HEK293 (cell line): ENCODE results near the gene CUL1.
A peak's percentile ranks its signal among the peaks of the same experiment; 100 is the strongest.

Experiments
- CTCF ChIA-PET: fragments of 350-600 bp; formaldehyde crosslinking; extraction: SDS; loops from one replicate; lab custom pipeline; 2021; ENCODE audit warnings: antibody characterized with exemption; lab: Yijun Ruan, JAX
- POLR2A ChIA-PET: fragments of 300-600 bp; formaldehyde crosslinking; extraction: SDS; loops from one replicate; lab custom pipeline; 2020; ENCODE audit warnings: antibody characterized with exemption, inconsistent platforms; lab: Yijun Ruan, JAX
- H3K27ac ChIP-seq: fragments of 200-500 bp; sonication (Bioruptor generic); 2 replicates; pipeline ENCODE4 v1.5.1; 2014; ENCODE audit warnings: low read depth, low read length, control low read depth, inconsistent platforms; ENCODE audit errors: extremely low read depth
- H3K36me3 ChIP-seq, 2 experiments: fragments of 200-500 bp in 1 of 2; sonication (Bioruptor generic) in 1 of 2; 1 replicate in 1 of 2; 2 replicates in 1 of 2; pipeline ENCODE4 v1.5.1; 2014 to 2017; ENCODE audit warnings: inconsistent platforms in 2 of 2, low read length in 2 of 2; ENCODE audit not compliant: control insufficient read depth in 2 of 2, insufficient read depth in 1 of 2
- H3K4me1 ChIP-seq: fragments of 200-500 bp; sonication (Bioruptor generic); 2 replicates; pipeline ENCODE4 v1.5.1; 2014; ENCODE audit warnings: mild to moderate bottlenecking, low read length, inconsistent platforms; ENCODE audit not compliant: control insufficient read depth, insufficient read depth
- H3K4me3 ChIP-seq: 2 replicates; pipeline ENCODE4 v1.5.1; 2011; ENCODE audit warnings: low read depth, mild to moderate bottlenecking, control low read depth, low read length, moderate library complexity
- H3K9me3 ChIP-seq: fragments of 200-500 bp; sonication (Bioruptor generic); 2 replicates; pipeline ENCODE4 v1.5.1; 2014; ENCODE audit warnings: low read depth, low read length, inconsistent platforms; ENCODE audit not compliant: control insufficient read depth, insufficient read depth
- FEZF1 ChIP-seq: fragments of 450-650 bp; formaldehyde crosslinking; IDR thresholded peaks from 2 replicates; pipeline ENCODE4 v1.5.1; 2016; ENCODE audit warnings: missing biosample characterization, missing genetic modification characterization
- OSR2 ChIP-seq: fragments of 450-650 bp; formaldehyde crosslinking; IDR thresholded peaks from 2 replicates; pipeline ENCODE4 v1.5.1; 2016; ENCODE audit warnings: missing biosample characterization, missing genetic modification characterization
- PRDM1 ChIP-seq: fragments of 450-650 bp; formaldehyde crosslinking; IDR thresholded peaks from 2 replicates; pipeline ENCODE4; 2016; ENCODE audit warnings: missing biosample characterization, missing genetic modification characterization
- SALL2 ChIP-seq: fragments of 450-650 bp; formaldehyde crosslinking; IDR thresholded peaks from 2 replicates; pipeline ENCODE4 v1.5.0; 2017; ENCODE audit warnings: missing biosample characterization, mild to moderate bottlenecking, missing genetic modification characterization, borderline replicate concordance
- SCRT1 ChIP-seq: fragments of 450-650 bp; formaldehyde crosslinking; IDR thresholded peaks from 2 replicates; pipeline ENCODE4 v1.5.1; 2016; ENCODE audit warnings: missing biosample characterization, missing genetic modification characterization, borderline replicate concordance
- SP7 ChIP-seq: fragments of 450-650 bp; formaldehyde crosslinking; IDR thresholded peaks from 2 replicates; pipeline ENCODE4 v1.5.1; 2016; ENCODE audit warnings: missing biosample characterization, missing genetic modification characterization
- ZBTB44 ChIP-seq: fragments of 450-650 bp; IDR thresholded peaks from 2 replicates; pipeline ENCODE4 v1.5.1; 2018; ENCODE audit warnings: missing biosample characterization, mild to moderate bottlenecking, missing genetic modification characterization
- ZNF23 ChIP-seq: fragments of 450-650 bp; formaldehyde crosslinking; IDR thresholded peaks from 2 replicates; pipeline ENCODE4 v1.5.1; 2016; ENCODE audit warnings: missing biosample characterization, missing genetic modification characterization, borderline replicate concordance
- ZNF26 ChIP-seq: fragments of 450-650 bp; formaldehyde crosslinking; IDR thresholded peaks from 2 replicates; pipeline ENCODE4 v1.5.1; 2016; ENCODE audit warnings: missing biosample characterization, missing genetic modification characterization
- ZNF266 ChIP-seq: fragments of 450-650 bp; formaldehyde crosslinking; IDR thresholded peaks from 2 replicates; pipeline ENCODE4 v1.5.1; 2016; ENCODE audit warnings: missing biosample characterization, missing genetic modification characterization, low read depth
- ZNF302 ChIP-seq: fragments of 450-650 bp; formaldehyde crosslinking; IDR thresholded peaks from 2 replicates; pipeline ENCODE4 v1.5.1; 2016; ENCODE audit warnings: missing biosample characterization, missing genetic modification characterization, low read depth
- ZNF37A ChIP-seq: fragments of 450-650 bp; IDR thresholded peaks from 2 replicates; pipeline ENCODE4 v1.5.1; 2018; ENCODE audit warnings: missing biosample characterization, missing genetic modification characterization
- ZNF449 ChIP-seq: fragments of 450-650 bp; formaldehyde crosslinking; IDR thresholded peaks from 2 replicates; pipeline ENCODE4 v1.5.1; 2017; ENCODE audit warnings: missing biosample characterization, mild to moderate bottlenecking, missing genetic modification characterization, moderate library complexity
- ZNF473 ChIP-seq: fragments of 450-650 bp; formaldehyde crosslinking; IDR thresholded peaks from 2 replicates; pipeline ENCODE4 v1.5.1; 2017; ENCODE audit warnings: missing biosample characterization, missing genetic modification characterization
- ZNF585B ChIP-seq: fragments of 450-650 bp; formaldehyde crosslinking; IDR thresholded peaks from 2 replicates; pipeline ENCODE4 v1.5.1; 2016; ENCODE audit warnings: missing biosample characterization, missing genetic modification characterization
- ZNF596 ChIP-seq: fragments of 450-650 bp; IDR thresholded peaks from 2 replicates; pipeline ENCODE4 v1.5.0; 2018; ENCODE audit warnings: missing biosample characterization, mild to moderate bottlenecking, missing genetic modification characterization, moderate library complexity
- ZNF600 ChIP-seq: fragments of 450-650 bp; formaldehyde crosslinking; IDR thresholded peaks from 2 replicates; pipeline ENCODE4 v1.5.1; 2016; ENCODE audit warnings: missing biosample characterization, missing genetic modification characterization
- ZNF664 ChIP-seq: fragments of 450-650 bp; formaldehyde crosslinking; IDR thresholded peaks from 2 replicates; pipeline ENCODE4 v1.5.1; 2016; ENCODE audit warnings: missing biosample characterization, missing genetic modification characterization
- ZNF776 ChIP-seq: fragments of 450-650 bp; formaldehyde crosslinking; IDR thresholded peaks from 2 replicates; pipeline ENCODE4 v1.5.0; 2017; ENCODE audit warnings: missing biosample characterization, missing genetic modification characterization, borderline replicate concordance
- ZSCAN18 ChIP-seq: fragments of 450-650 bp; formaldehyde crosslinking; IDR thresholded peaks from 2 replicates; pipeline ENCODE4 v1.5.1; 2016; ENCODE audit warnings: missing biosample characterization, missing genetic modification characterization

CUL1 gene

GRCh38 chr7:148652773-148653172 is 45.9 kb upstream of the CUL1 start (continued):
- TF ChIP-seq SCRT1 (tag by site-specific recombination): no peak
- TF ChIP-seq ZNF23 (tag by site-specific recombination): no peak
- TF ChIP-seq ZNF37A: no peak
- TF ChIP-seq ZNF585B (tag by site-specific recombination): no peak
- TF ChIP-seq ZNF26 (tag by site-specific recombination): no peak
- TF ChIP-seq, all 188 proteins: peak for 0

- ChIA-PET CTCF (interaction anchor here (0.6 to 1.1 kb wide), 2 partner anchors 82 to 178 kb away, joined by 3 to 4 read pairs; no protein-coding TSS in a partner anchor), POLR2A (no interaction called here)
- no peaks in the 10 kb centered on the region for H3K4me1 ChIP-seq
- H3K36me3 ChIP-seq: no peaks in the 10 kb centered on the region
- no peak overlapping the region for H3K4me3 ChIP-seq
- H3K27ac ChIP-seq: no peak overlapping the region
- TF ChIP-seq PRDM1 (tag by site-specific recombination) (0 out of 2 replicates have a peak, but pooled peaks have one; percentile 18), FEZF1 (tag by site-specific recombination) (no peak)
- H3K9me3 ChIP-seq: no peaks in the 10 kb centered on the region
Observed at GRCh38 chr7:148657929-148658328, 40.8 kb upstream of the CUL1 start.

GRCh38 chr7:148661471-148661870 is 37.2 kb upstream of the CUL1 start:
- no peaks in the 10 kb centered on the region for H3K9me3 ChIP-seq
- CTCF ChIA-PET: interaction anchor here (0.7 kb wide), 1 partner anchor 81 kb away, joined by 3 read pairs; no protein-coding TSS in a partner anchor
- POLR2A ChIA-PET: no interaction called here
- no peaks in the 10 kb centered on the region for H3K4me1 ChIP-seq
- H3K4me3 ChIP-seq: no peak overlapping the region
- TF ChIP-seq ZNF664 (tag by site-specific recombination) (no peak), PRDM1 (tag by site-specific recombination) (no peak), ZNF596 (tag by site-specific recombination) (no peak), OSR2 (tag by site-specific recombination) (no peak), ZNF449 (tag by site-specific recombination) (no peak), ZSCAN18 (tag by site-specific recombination) (no peak), ZNF302 (tag by site-specific recombination) (no peak), ZNF776 (tag by site-specific recombination) (no peak), SP7 (tag by site-specific recombination) (no peak), SALL2 (tag by site-specific recombination) (no peak), ZNF600 (no peak), ZBTB44 (tag by site-specific recombination) (no peak), ZNF473 (tag by site-specific recombination) (no peak), ZNF266 (tag by site-specific recombination) (no peak)
- no peak overlapping the region for H3K27ac ChIP-seq
- no peaks in the 10 kb centered on the region for H3K36me3 ChIP-seq
